Activated CD8-positive, alpha-beta T cell treated with anti-CD3 and anti-CD28 coated beads, Interleukin-2, amount 10 ng/mL, durations not matched to agents 7 days and 5 days (primary cell): ENCODE measurements around the gene SIGLEC11. TPM values are rescaled to one million over a fixed set of nuclear protein-coding genes. Genes with fewer than 3 reads are reported as not detected.

Experiments
- ATAC-seq: fragments of 150-1000 bp; cut with Tn5 transposase; one replicate; pipeline ENCODE4 v1.10.0; 2021; ENCODE audit warnings: moderate library complexity
- CTCF ChIA-PET: fragments of 350-600 bp; sonication (Branson Sonifier 250); formaldehyde crosslinking; loops from one replicate; lab custom pipeline; 2021; ENCODE audit warnings: antibody characterized with exemption; lab: Charles Lee
- POLR2A ChIA-PET: fragments of 350-600 bp; sonication (Branson Sonifier 250); formaldehyde crosslinking; loops from one replicate; lab custom pipeline; 2021; ENCODE audit warnings: antibody characterized with exemption; lab: Charles Lee
- DNase-seq: peaks from one replicate; pipeline ENCODE4 v3.0.0-alpha.2; 2020
- H3K27ac Mint-ChIP-seq: one replicate; pipeline ENCODE4 v1.8.0; 2021; ENCODE audit warnings: mild to moderate bottlenecking, mixed read lengths
- H3K27me3 Mint-ChIP-seq: one replicate; pipeline ENCODE4 v1.8.0; 2021; ENCODE audit warnings: low read depth, mixed read lengths
- H3K36me3 Mint-ChIP-seq: one replicate; pipeline ENCODE4 v1.8.0; 2021; ENCODE audit warnings: low read depth, mixed read lengths
- H3K4me1 Mint-ChIP-seq: one replicate; pipeline ENCODE4 v1.8.0; 2021; ENCODE audit warnings: low read depth, mixed read lengths
- H3K4me3 Mint-ChIP-seq: one replicate; pipeline ENCODE4 v1.8.0; 2021; ENCODE audit warnings: mild to moderate bottlenecking, mixed read lengths
- H3K9me3 Mint-ChIP-seq: one replicate; pipeline ENCODE4 v1.8.0; 2022; ENCODE audit warnings: mixed read lengths; ENCODE audit not compliant: insufficient read depth
- total RNA-seq, 2 experiments: library from RNA; stranded (reverse); gene quantifications; one replicate each; pipeline ENCODE4 v1.2.3, GENCODE V29; 2021

SIGLEC11 gene
- total RNA-seq, 2 experiments from 2014 or later, result not detected

GRCh38 chr19:50000038-50000840 is 39.3 kb upstream of the SIGLEC11 start:
- ATAC-seq (no peak), DNase-seq (no peak)
- POLR2A ChIA-PET, result interaction anchor here (0.5 kb wide), 1 partner anchor 19 kb away, joined by 3 read pairs; no protein-coding TSS in a partner anchor
- Mint-ChIP-seq H3K36me3 (peaks cover 65% of the 10 kb centered on the region), H3K27me3 (no peaks in the 10 kb centered on the region), H3K4me1 (peaks cover 39% of the 10 kb centered on the region), H3K9me3 (no peaks in the 10 kb centered on the region), H3K4me3 (no peak overlapping the region), H3K27ac (no peak overlapping the region)
- CTCF ChIA-PET, result no interaction called here

- DNase-seq (no peak), ATAC-seq (no peak)
- Mint-ChIP-seq H3K4me1 (peaks cover 32% of the 10 kb centered on the region), H3K9me3 (no peaks in the 10 kb centered on the region), H3K36me3 (peaks cover 64% of the 10 kb centered on the region), H3K27me3 (no peaks in the 10 kb centered on the region), H3K4me3 (no peak overlapping the region), H3K27ac (peak overlapping the region; percentile 6)
- CTCF ChIA-PET, result no interaction called here
- POLR2A ChIA-PET, result no interaction called here
Observed at GRCh38 chr19:49999371-50000010, 38.5 kb upstream of the SIGLEC11 start.

- Mint-ChIP-seq H3K4me1 (peaks cover 14% of the 10 kb centered on the region), H3K27ac (no peak overlapping the region), H3K27me3 (no peaks in the 10 kb centered on the region), H3K4me3 (no peak overlapping the region), H3K9me3 (no peaks in the 10 kb centered on the region), H3K36me3 (peaks cover 56% of the 10 kb centered on the region)
- ChIA-PET POLR2A (no interaction called here), CTCF (interaction anchor here (1.3 kb wide), 1 partner anchor 60 kb away, joined by 8 read pairs; no protein-coding TSS in a partner anchor)
- peak; percentile 29 for DNase-seq
- ATAC-seq, result no peak
Observed at GRCh38 chr19:49997709-49998108, 36.7 kb upstream of the SIGLEC11 start.

- no peak for ATAC-seq
- POLR2A ChIA-PET, result no interaction called here
- Mint-ChIP-seq H3K4me3 (no peak overlapping the region), H3K9me3 (no peaks in the 10 kb centered on the region), H3K27ac (no peak overlapping the region), H3K36me3 (peaks cover 35% of the 10 kb centered on the region), H3K27me3 (no peaks in the 10 kb centered on the region), H3K4me1 (no peaks in the 10 kb centered on the region)
- CTCF ChIA-PET, result no interaction called here
- DNase-seq, result no peak
Observed at GRCh38 chr19:49988433-49988832, 27.5 kb upstream of the SIGLEC11 start.

GRCh38 chr19:49988007-49988406 is 27.0 kb upstream of the SIGLEC11 start:
- ChIA-PET CTCF (no interaction called here), POLR2A (no interaction called here)
- DNase-seq (no peak), ATAC-seq (no peak)
- Mint-ChIP-seq H3K27ac (no peak overlapping the region), H3K4me3 (no peak overlapping the region), H3K27me3 (no peaks in the 10 kb centered on the region), H3K36me3 (peaks cover 35% of the 10 kb centered on the region), H3K9me3 (no peaks in the 10 kb centered on the region), H3K4me1 (no peaks in the 10 kb centered on the region)

- H3K27me3 Mint-ChIP-seq, result no peaks in the 10 kb centered on the region
- POLR2A ChIA-PET, result no interaction called here
- no peak overlapping the region for H3K27ac Mint-ChIP-seq
- CTCF ChIA-PET, result interaction anchor here (5.0 kb wide), 1 partner anchor 51 kb away, joined by 40 read pairs; no protein-coding TSS in a partner anchor
- ATAC-seq (peak; percentile 86), DNase-seq (peak; percentile 94)
- H3K4me3 Mint-ChIP-seq, result no peak overlapping the region
- peaks cover 30% of the 10 kb centered on the region for H3K36me3 Mint-ChIP-seq
- H3K4me1 Mint-ChIP-seq, result no peaks in the 10 kb centered on the region
- no peaks in the 10 kb centered on the region for H3K9me3 Mint-ChIP-seq
Observed at GRCh38 chr19:49987159-49987698, 26.3 kb upstream of the SIGLEC11 start.

- Mint-ChIP-seq H3K27ac (no peak overlapping the region), H3K9me3 (no peaks in the 10 kb centered on the region), H3K27me3 (no peaks in the 10 kb centered on the region), H3K4me1 (no peaks in the 10 kb centered on the region), H3K4me3 (no peak overlapping the region), H3K36me3 (peaks cover 31% of the 10 kb centered on the region)
- DNase-seq (no peak), ATAC-seq (no peak)
- ChIA-PET POLR2A (no interaction called here), CTCF (interaction anchor here (5.0 kb wide), 1 partner anchor 50 kb away, joined by 40 read pairs; no protein-coding TSS in a partner anchor)
Observed at GRCh38 chr19:49986354-49986753, 25.4 kb upstream of the SIGLEC11 start.

- ChIA-PET POLR2A (no interaction called here), CTCF (interaction anchor here (1.4 to 5.0 kb wide), 3 partner anchors 19 to 150 kb away, joined by 4 to 40 read pairs (median 5); no protein-coding TSS in a partner anchor)
- no peaks in the 10 kb centered on the region for H3K9me3 Mint-ChIP-seq
Observed at GRCh38 chr19:49985871-49986270, 24.9 kb upstream of the SIGLEC11 start.

GRCh38 chr19:49984491-49984890 is 23.5 kb upstream of the SIGLEC11 start:
- ChIA-PET POLR2A (no interaction called here), CTCF (interaction anchor here (0.7 to 5.0 kb wide), 5 partner anchors 20 to 151 kb away, joined by 3 to 40 read pairs (median 5); no protein-coding TSS in a partner anchor)
- Mint-ChIP-seq H3K27me3 (no peaks in the 10 kb centered on the region), H3K4me1 (no peaks in the 10 kb centered on the region), H3K36me3 (peaks cover 27% of the 10 kb centered on the region), H3K4me3 (no peak overlapping the region), H3K9me3 (no peaks in the 10 kb centered on the region), H3K27ac (no peak overlapping the region)
- ATAC-seq, result no peak
- no peak for DNase-seq

More at GRCh38 chr19:49985871-49986270, 24.9 kb upstream of the SIGLEC11 start:
- no peaks in the 10 kb centered on the region for H3K27me3 Mint-ChIP-seq
- H3K36me3 Mint-ChIP-seq, result peaks cover 27% of the 10 kb centered on the region
- no peak overlapping the region for H3K27ac Mint-ChIP-seq
- no peak for DNase-seq
- no peaks in the 10 kb centered on the region for H3K4me1 Mint-ChIP-seq
- no peak overlapping the region for H3K4me3 Mint-ChIP-seq
- ATAC-seq, result no peak

- no peaks in the 10 kb centered on the region for H3K27me3 Mint-ChIP-seq
- H3K27ac Mint-ChIP-seq, result no peak overlapping the region
- H3K4me3 Mint-ChIP-seq, result no peak overlapping the region
- H3K9me3 Mint-ChIP-seq, result no peaks in the 10 kb centered on the region
- CTCF ChIA-PET, result interaction anchor here (1.3 to 5.0 kb wide), 4 partner anchors 9 to 55 kb away, joined by 3 to 40 read pairs (median 8); partner anchors contain the start of gene ATF5
- peaks cover 25% of the 10 kb centered on the region for H3K36me3 Mint-ChIP-seq
- DNase-seq (peak; percentile 83), ATAC-seq (peak; percentile 63)
- H3K4me1 Mint-ChIP-seq, result no peaks in the 10 kb centered on the region
- POLR2A ChIA-PET, result no interaction called here
Observed at GRCh38 chr19:49983645-49984229, 22.8 kb upstream of the SIGLEC11 start.
